ENCODE data around the gene TTC34.

DNA sequence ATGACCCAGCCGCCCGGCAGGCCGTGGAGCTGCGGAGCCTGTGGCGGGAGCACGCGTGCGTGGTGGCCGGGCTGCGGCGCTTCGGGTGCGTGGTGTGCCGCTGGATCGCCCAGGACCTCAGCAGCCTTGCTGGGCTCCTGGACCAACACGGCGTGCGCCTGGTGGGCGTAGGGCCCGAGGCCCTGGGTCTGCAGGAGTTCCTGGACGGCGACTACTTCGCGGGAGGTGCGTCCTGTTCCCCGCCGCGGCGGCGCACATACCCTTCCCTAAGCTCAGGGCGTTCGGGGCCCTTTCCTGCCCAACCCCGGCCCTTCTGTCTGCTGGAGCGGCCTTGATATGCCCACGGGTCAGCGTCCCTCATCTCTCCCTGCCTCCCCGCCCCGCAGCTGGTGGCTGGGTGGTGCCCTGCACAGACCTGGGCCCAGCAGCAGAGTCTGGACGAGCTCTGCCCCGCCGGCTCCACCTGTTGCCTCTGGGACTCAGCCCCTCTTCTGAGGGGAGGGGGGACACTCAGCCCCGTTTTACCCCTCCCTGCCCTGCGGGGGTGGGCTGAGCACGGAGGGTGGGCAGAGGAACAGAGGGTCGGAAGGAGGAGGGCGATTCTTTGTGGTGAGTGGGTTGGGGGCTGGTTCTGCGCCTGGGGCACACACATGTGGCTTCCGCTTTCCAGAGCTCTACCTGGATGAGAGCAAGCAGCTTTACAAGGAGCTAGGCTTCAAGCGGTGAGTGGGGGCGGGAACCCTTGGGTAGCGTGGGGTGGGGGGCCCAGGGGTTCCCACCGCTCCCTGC, 214.2 kb downstream of the TTC34 start:
- no peak for TF ChIP-seq POLR2A (IDR thresholded peaks at IDR 0.05)
- TF ChIP-seq, protein P1, sequence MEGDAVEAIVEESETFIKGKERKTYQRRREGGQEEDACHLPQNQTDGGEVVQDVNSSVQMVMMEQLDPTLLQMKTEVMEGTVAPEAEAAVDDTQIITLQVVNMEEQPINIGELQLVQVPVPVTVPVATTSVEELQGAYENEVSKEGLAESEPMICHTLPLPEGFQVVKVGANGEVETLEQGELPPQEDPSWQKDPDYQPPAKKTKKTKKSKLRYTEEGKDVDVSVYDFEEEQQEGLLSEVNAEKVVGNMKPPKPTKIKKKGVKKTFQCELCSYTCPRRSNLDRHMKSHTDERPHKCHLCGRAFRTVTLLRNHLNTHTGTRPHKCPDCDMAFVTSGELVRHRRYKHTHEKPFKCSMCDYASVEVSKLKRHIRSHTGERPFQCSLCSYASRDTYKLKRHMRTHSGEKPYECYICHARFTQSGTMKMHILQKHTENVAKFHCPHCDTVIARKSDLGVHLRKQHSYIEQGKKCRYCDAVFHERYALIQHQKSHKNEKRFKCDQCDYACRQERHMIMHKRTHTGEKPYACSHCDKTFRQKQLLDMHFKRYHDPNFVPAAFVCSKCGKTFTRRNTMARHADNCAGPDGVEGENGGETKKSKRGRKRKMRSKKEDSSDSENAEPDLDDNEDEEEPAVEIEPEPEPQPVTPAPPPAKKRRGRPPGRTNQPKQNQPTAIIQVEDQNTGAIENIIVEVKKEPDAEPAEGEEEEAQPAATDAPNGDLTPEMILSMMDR (IDR thresholded peaks at IDR 0.05): no peak
